PC-3 (cell line): ENCODE results near the gene SLC37A4. TPM values are rescaled to one million over a fixed set of nuclear protein-coding genes. Genes with fewer than 3 reads are reported as not detected.

ENCODE experiments used
- ATAC-seq: fragments of 200-7000 bp; cut with Tn5 transposase; 2 replicates; pipeline ENCODE4 v1.9.1; 2020; ENCODE audit warnings: mild to moderate bottlenecking, moderate library complexity
- BruUV-seq: library from RNA; stranded (reverse); fragments of 400-500 nt; replicated peaks from 2 replicates; lab custom pipeline; 2021; lab: Mats Ljungman, UMichigan
- CTCF ChIA-PET: fragments of 300-600 bp; sonication (Branson Sonifier 250); formaldehyde crosslinking; loops from one replicate; lab custom pipeline; 2022; ENCODE audit warnings: antibody characterized with exemption; lab: Charles Lee
- POLR2A ChIA-PET: fragments of 300-600 bp; sonication (Branson Sonifier 250); formaldehyde crosslinking; loops from one replicate; lab custom pipeline; 2022; ENCODE audit warnings: antibody characterized with exemption; ENCODE audit not compliant: unreplicated experiment; lab: Charles Lee
- DNase-seq: peaks from one replicate; pipeline ENCODE4 v3.0.0-alpha.2; 2015
- H2AFZ ChIP-seq: fragments of 300-600 bp; sonication (generic); 2 replicates; pipeline ENCODE4 v1.6.0; 2016; ENCODE audit warnings: antibody characterized with exemption, low read length
- H3F3A ChIP-seq: fragments of 300-600 bp; sonication (generic); one replicate; pipeline ENCODE4 v1.6.0; 2017; ENCODE audit warnings: antibody characterized with exemption, low read length, control low read depth, mild to moderate bottlenecking; ENCODE audit not compliant: unreplicated experiment
- H3K27ac ChIP-seq: fragments of 300-600 bp; sonication (generic); 2 replicates; pipeline ENCODE4 v1.5.1; 2016; ENCODE audit warnings: mild to moderate bottlenecking, low read length
- H3K27me3 ChIP-seq: fragments of 300-600 bp; sonication (generic); 2 replicates; pipeline ENCODE4 v1.6.1; 2016; ENCODE audit warnings: low read length, mixed read lengths
- H3K36me3 ChIP-seq: fragments of 300-600 bp; sonication (generic); 2 replicates; pipeline ENCODE4 v1.6.1; 2016; ENCODE audit warnings: low read depth, mixed run types, low read length, mixed read lengths
- H3K4me1 ChIP-seq: fragments of 300-600 bp; sonication (generic); 2 replicates; pipeline ENCODE4 v1.5.1; 2016; ENCODE audit warnings: low read length; ENCODE audit not compliant: insufficient read depth
- H3K4me2 ChIP-seq: fragments of 300-600 bp; sonication (generic); 2 replicates; pipeline ENCODE4 v1.6.0; 2016; ENCODE audit warnings: low read length
- H3K4me3 ChIP-seq: fragments of 300-600 bp; sonication (generic); 2 replicates; pipeline ENCODE4 v1.5.1; 2016; ENCODE audit warnings: mild to moderate bottlenecking, low read length, mixed read lengths
- H3K79me2 ChIP-seq: fragments of 300-600 bp; sonication (generic); 2 replicates; pipeline ENCODE4 v1.6.1; 2017; ENCODE audit warnings: low read length, mixed read lengths
- H3K9ac ChIP-seq: fragments of 300-600 bp; sonication (generic); 2 replicates; pipeline ENCODE4 v1.6.0; 2016; ENCODE audit warnings: mild to moderate bottlenecking, low read length
- H3K9me2 ChIP-seq: fragments of 300-600 bp; sonication (generic); replicated peaks from 2 replicates; pipeline ENCODE4 v1.6.1; 2016; ENCODE audit warnings: mixed run types, low read length, mixed read lengths
- H3K9me3 ChIP-seq: fragments of 300-600 bp; sonication (generic); 2 replicates; pipeline ENCODE4 v1.6.1; 2016; ENCODE audit warnings: low read length, mixed read lengths
- H4K20me1 ChIP-seq: fragments of 300-600 bp; sonication (generic); 2 replicates; pipeline ENCODE4 v1.6.1; 2016; ENCODE audit warnings: low read length, mixed read lengths
- EZH2 ChIP-seq: fragments of 300-600 bp; sonication (generic); IDR thresholded peaks from one replicate; pipeline ENCODE4 v1.6.1; 2017; ENCODE audit warnings: antibody characterized with exemption, mild to moderate bottlenecking, low read length; ENCODE audit not compliant: unreplicated experiment
- EZH2phosphoT487 ChIP-seq: fragments of 300-600 bp; sonication (generic); IDR thresholded peaks from 2 replicates; pipeline ENCODE4 v1.6.1; 2018; ENCODE audit warnings: mild to moderate bottlenecking, antibody characterized with exemption, low read length, borderline replicate concordance
- intact Hi-C: fragments of 100-400 bp; cut with micrococcal nuclease; formaldehyde crosslinking; loops from 2 replicates; pipeline ENCODE4 v1.9.0; 2023
- total RNA-seq: library from RNA; depleted of rRNA; stranded (reverse); fragments of >200 nt; gene quantifications from 2 replicates; pipeline ENCODE4 v1.2.3, GENCODE V29; 2014
- TF ChIP-seq, protein P1 (sequence below): fragments of 300-600 bp; sonication (generic); conservative IDR thresholded peaks from 2 replicates; pipeline ENCODE4 v1.5.1; 2017; ENCODE audit warnings: antibody characterized with exemption, low read depth, mild to moderate bottlenecking, low read length

The SLC37A4 gene
- total RNA-seq, 1 experiment from 2014 or later, result 31.4 TPM

DNA sequence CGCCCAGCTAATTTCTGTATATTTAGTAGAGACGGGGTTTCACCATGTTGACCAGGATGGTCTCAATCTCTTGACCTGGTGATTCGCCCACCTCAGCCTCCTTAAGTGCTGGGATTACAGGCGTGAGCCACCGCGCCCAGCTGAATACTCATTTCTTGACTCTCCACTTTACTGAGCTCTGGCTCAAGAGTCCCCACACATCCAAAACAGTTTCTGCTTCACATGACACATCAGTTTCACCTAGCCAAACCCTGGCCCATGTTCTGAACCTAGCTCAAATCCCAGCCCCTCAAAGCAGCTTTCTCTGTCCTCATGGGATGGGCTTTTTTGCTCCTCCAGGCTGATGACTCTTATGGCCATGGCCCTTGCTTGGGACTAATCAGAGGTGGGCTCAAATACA lies 16.5 kb upstream of the SLC37A4 start:
- intact Hi-C loops, result no loop called here
- POLR2A ChIA-PET, result interaction anchor here (0.5 kb wide), 1 partner anchor 19 kb away, joined by 31 read pairs; no protein-coding TSS in a partner anchor
- no peak overlapping the region for H3K27ac ChIP-seq
- H4K20me1 ChIP-seq, result no peaks in the 10 kb centered on the region
- H3K4me3 ChIP-seq, result no peak overlapping the region
- H3K9ac ChIP-seq, result no peak overlapping the region
- no peak overlapping the region for H2AFZ ChIP-seq
- H3K9me2 ChIP-seq, result no peaks in the 10 kb centered on the region
- CTCF ChIA-PET, result interaction anchor here (0.6 kb wide), 1 partner anchor 60 kb away, joined by 4 read pairs; the partner anchor contains the start of gene C2CD2L
- H3K4me1 ChIP-seq, result no peaks in the 10 kb centered on the region
- BruUV-seq, result no TSS peak
- TF ChIP-seq EZH2, result no peak
- no peak for TF ChIP-seq EZH2phosphoT487
- TF ChIP-seq, protein P1, sequence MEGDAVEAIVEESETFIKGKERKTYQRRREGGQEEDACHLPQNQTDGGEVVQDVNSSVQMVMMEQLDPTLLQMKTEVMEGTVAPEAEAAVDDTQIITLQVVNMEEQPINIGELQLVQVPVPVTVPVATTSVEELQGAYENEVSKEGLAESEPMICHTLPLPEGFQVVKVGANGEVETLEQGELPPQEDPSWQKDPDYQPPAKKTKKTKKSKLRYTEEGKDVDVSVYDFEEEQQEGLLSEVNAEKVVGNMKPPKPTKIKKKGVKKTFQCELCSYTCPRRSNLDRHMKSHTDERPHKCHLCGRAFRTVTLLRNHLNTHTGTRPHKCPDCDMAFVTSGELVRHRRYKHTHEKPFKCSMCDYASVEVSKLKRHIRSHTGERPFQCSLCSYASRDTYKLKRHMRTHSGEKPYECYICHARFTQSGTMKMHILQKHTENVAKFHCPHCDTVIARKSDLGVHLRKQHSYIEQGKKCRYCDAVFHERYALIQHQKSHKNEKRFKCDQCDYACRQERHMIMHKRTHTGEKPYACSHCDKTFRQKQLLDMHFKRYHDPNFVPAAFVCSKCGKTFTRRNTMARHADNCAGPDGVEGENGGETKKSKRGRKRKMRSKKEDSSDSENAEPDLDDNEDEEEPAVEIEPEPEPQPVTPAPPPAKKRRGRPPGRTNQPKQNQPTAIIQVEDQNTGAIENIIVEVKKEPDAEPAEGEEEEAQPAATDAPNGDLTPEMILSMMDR, result no peak
- no peaks in the 10 kb centered on the region for H3K79me2 ChIP-seq
- no peak overlapping the region for H3K4me2 ChIP-seq
- no peaks in the 10 kb centered on the region for H3F3A ChIP-seq
- H3K36me3 ChIP-seq, result peaks cover 54% of the 10 kb centered on the region
- H3K9me3 ChIP-seq, result no peaks in the 10 kb centered on the region
- H3K27me3 ChIP-seq, result no peaks in the 10 kb centered on the region
- DNase-seq (no peak), ATAC-seq (no peak)

DNA sequence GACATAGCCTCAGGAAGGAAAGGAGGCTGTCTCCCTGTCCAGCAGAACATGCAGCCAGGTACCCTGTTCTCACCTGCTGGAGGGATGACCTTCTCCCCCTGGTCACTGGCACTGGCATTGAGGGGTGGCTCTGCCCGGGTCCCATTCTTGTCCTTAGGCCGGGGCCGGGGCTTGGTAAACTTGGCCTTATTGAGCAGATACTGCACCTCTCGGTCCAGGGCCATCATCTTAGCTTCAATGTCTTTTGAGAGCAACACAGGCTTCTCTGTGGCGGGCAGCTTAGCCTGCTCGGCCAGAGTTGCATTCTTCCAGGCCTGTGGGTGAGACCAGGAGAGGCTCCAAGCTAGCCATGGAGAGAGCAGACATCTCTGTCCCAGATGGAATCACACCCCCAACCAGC lies 15.8 kb upstream of the SLC37A4 start:
- Histone ChIP-seq H3K4me3 (no peak overlapping the region), H2AFZ (no peak overlapping the region), H3K9ac (no peak overlapping the region), H3K4me2 (no peak overlapping the region), H3K79me2 (no peaks in the 10 kb centered on the region), H3K36me3 (peaks cover 49% of the 10 kb centered on the region), H3K27me3 (no peaks in the 10 kb centered on the region), H3F3A (no peaks in the 10 kb centered on the region), H3K9me2 (no peaks in the 10 kb centered on the region), H3K4me1 (no peaks in the 10 kb centered on the region), H4K20me1 (no peaks in the 10 kb centered on the region), H3K9me3 (no peaks in the 10 kb centered on the region), H3K27ac (no peak overlapping the region)
- ATAC-seq (no peak), DNase-seq (no peak)
- CTCF ChIA-PET, result no interaction called here
- POLR2A ChIA-PET, result interaction anchor here (0.6 kb wide), 1 partner anchor 615 kb away, joined by 14 read pairs; no protein-coding TSS in a partner anchor
- no TSS peak for BruUV-seq
- intact Hi-C loops, result no loop called here
- TF ChIP-seq EZH2phosphoT487, result no peak
- TF ChIP-seq, protein P1, result no peak
- no peak for TF ChIP-seq EZH2

DNA sequence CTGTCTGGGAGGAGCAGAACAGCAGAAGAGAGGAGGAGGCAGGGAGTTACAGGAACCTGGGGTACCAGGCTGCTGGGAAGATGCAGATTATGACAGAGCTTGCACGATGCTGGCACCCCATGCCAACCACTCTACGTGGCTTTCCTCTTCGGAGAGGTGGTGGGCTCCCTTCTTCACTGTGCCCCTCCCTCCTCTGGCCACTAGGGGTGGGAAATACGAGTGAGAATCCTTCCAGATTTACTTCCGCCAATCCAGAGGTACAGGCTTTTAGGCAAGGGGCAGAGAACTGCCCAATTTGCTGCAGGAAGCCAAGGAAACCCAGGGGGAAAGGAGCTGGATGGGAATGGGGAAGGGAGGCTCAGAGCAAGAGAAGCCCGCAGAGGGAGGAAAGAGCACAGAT lies 14.0 kb upstream of the SLC37A4 start:
- H3F3A ChIP-seq, result no peaks in the 10 kb centered on the region
- H3K36me3 ChIP-seq, result peaks cover 38% of the 10 kb centered on the region
- no peak for TF ChIP-seq EZH2
- no peak for TF ChIP-seq EZH2phosphoT487
- TF ChIP-seq, protein P1, result no peak; the same call in 1 of the 2 replicates
- no peak for ATAC-seq
- H3K27me3 ChIP-seq, result no peaks in the 10 kb centered on the region
- H3K9ac ChIP-seq, result no peak overlapping the region
- BruUV-seq, result no TSS peak
- no peak overlapping the region for H3K4me2 ChIP-seq
- H3K27ac ChIP-seq, result no peak overlapping the region
- H4K20me1 ChIP-seq, result no peaks in the 10 kb centered on the region
- H3K4me1 ChIP-seq, result no peaks in the 10 kb centered on the region
- POLR2A ChIA-PET, result interaction anchor here (0.6 kb wide), 1 partner anchor 58 kb away, joined by 3 read pairs; no protein-coding TSS in a partner anchor
- no peaks in the 10 kb centered on the region for H3K9me2 ChIP-seq
- no peak for DNase-seq
- H3K79me2 ChIP-seq, result no peaks in the 10 kb centered on the region
- no peak overlapping the region for H3K4me3 ChIP-seq
- no peaks in the 10 kb centered on the region for H3K9me3 ChIP-seq
- no peak overlapping the region for H2AFZ ChIP-seq
- intact Hi-C loops, result no loop called here
- CTCF ChIA-PET, result no interaction called here
